GM08714 (cell line): ENCODE measurements around the gene ATG2A.
A peak's percentile ranks its signal among the peaks of the same experiment; 100 is the strongest.

ENCODE experiments used
- H3K4me3 ChIP-seq: fragments of 200-500 bp; sonication (Bioruptor generic); 2 replicates; pipeline ENCODE4 v1.5.1; 2014; ENCODE audit warnings: mild to moderate bottlenecking, low read length, inconsistent platforms
- ZNF274 ChIP-seq: IDR thresholded peaks from 2 replicates; pipeline ENCODE4 v1.6.1; 2012; ENCODE audit warnings: mild to moderate bottlenecking, low read depth, low read length

Gene ATG2A

GRCh38 chr11:64890522-64890939, 26.5 kb downstream of the ATG2A start:
- H3K4me3 ChIP-seq = no peak overlapping the region

GRCh38 chr11:64888729-64889511, 28.1 kb downstream of the ATG2A start:
- TF ChIP-seq ZNF274 = no peak
- no peak overlapping the region for H3K4me3 ChIP-seq

More at GRCh38 chr11:64890522-64890939, 26.5 kb downstream of the ATG2A start:
- no peak for TF ChIP-seq ZNF274

- no peak for TF ChIP-seq ZNF274
- H3K4me3 ChIP-seq = no peak overlapping the region
Measured at GRCh38 chr11:64888406-64888728, 28.6 kb downstream of the ATG2A start.

- no peak overlapping the region for H3K4me3 ChIP-seq
- no peak for TF ChIP-seq ZNF274
Measured at GRCh38 chr11:64887757-64888405, 29.1 kb downstream of the ATG2A start.

- no peak for TF ChIP-seq ZNF274
- H3K4me3 ChIP-seq = no peak overlapping the region
Measured at GRCh38 chr11:64887234-64887756, 29.7 kb downstream of the ATG2A start.

- H3K4me3 ChIP-seq = no peak overlapping the region
- no peak for TF ChIP-seq ZNF274
Measured at GRCh38 chr11:64885367-64886286, 31.4 kb downstream of the ATG2A start.

GRCh38 chr11:64884019-64884418, 33.0 kb downstream of the ATG2A start:
- no peak for TF ChIP-seq ZNF274
- no peak overlapping the region for H3K4me3 ChIP-seq

- H3K4me3 ChIP-seq = no peak overlapping the region
- TF ChIP-seq ZNF274 = no peak
Measured at GRCh38 chr11:64883575-64883974, 33.4 kb downstream of the ATG2A start.

GRCh38 chr11:64882243-64882642, 34.8 kb downstream of the ATG2A start:
- no peak for TF ChIP-seq ZNF274
- no peak overlapping the region for H3K4me3 ChIP-seq

GRCh38 chr11:64881476-64881875, 35.5 kb downstream of the ATG2A start:
- H3K4me3 ChIP-seq = no peak overlapping the region
- no peak for TF ChIP-seq ZNF274

- TF ChIP-seq ZNF274 = no peak
- H3K4me3 ChIP-seq = peak overlapping the region; percentile 38; the same call in 1 of the 2 replicates
Measured at GRCh38 chr11:64880240-64881001, 36.6 kb downstream of the ATG2A start.

GRCh38 chr11:64879244-64879900, 37.6 kb downstream of the ATG2A start:
- H3K4me3 ChIP-seq = peak overlapping the region; percentile 81
- TF ChIP-seq ZNF274 = no peak
